PC-3 (cell line): ENCODE measurements around the gene MRPL4. TPM values are rescaled to one million over a fixed set of nuclear protein-coding genes. Genes with fewer than 3 reads are reported as not detected.
A peak's percentile ranks its signal among the peaks of the same experiment; 100 is the strongest.

Experiments
- ATAC-seq: fragments of 200-7000 bp; cut with Tn5 transposase; 2 replicates; pipeline ENCODE4 v1.9.1; 2020; ENCODE audit warnings: mild to moderate bottlenecking, moderate library complexity
- BruUV-seq: library from RNA; stranded (reverse); fragments of 400-500 nt; replicated peaks from 2 replicates; lab custom pipeline; 2021; lab: Mats Ljungman, UMichigan
- CTCF ChIA-PET: fragments of 300-600 bp; sonication (Branson Sonifier 250); formaldehyde crosslinking; loops from one replicate; lab custom pipeline; 2022; ENCODE audit warnings: antibody characterized with exemption; lab: Charles Lee
- POLR2A ChIA-PET: fragments of 300-600 bp; sonication (Branson Sonifier 250); formaldehyde crosslinking; loops from one replicate; lab custom pipeline; 2022; ENCODE audit warnings: antibody characterized with exemption; ENCODE audit not compliant: unreplicated experiment; lab: Charles Lee
- DNase-seq: peaks from one replicate; pipeline ENCODE4 v3.0.0-alpha.2; 2015
- H2AFZ ChIP-seq: fragments of 300-600 bp; sonication (generic); 2 replicates; pipeline ENCODE4 v1.6.0; 2016; ENCODE audit warnings: antibody characterized with exemption, low read length
- H3F3A ChIP-seq: fragments of 300-600 bp; sonication (generic); one replicate; pipeline ENCODE4 v1.6.0; 2017; ENCODE audit warnings: antibody characterized with exemption, low read length, control low read depth, mild to moderate bottlenecking; ENCODE audit not compliant: unreplicated experiment
- H3K27ac ChIP-seq: fragments of 300-600 bp; sonication (generic); 2 replicates; pipeline ENCODE4 v1.5.1; 2016; ENCODE audit warnings: mild to moderate bottlenecking, low read length
- H3K27me3 ChIP-seq: fragments of 300-600 bp; sonication (generic); 2 replicates; pipeline ENCODE4 v1.6.1; 2016; ENCODE audit warnings: low read length, mixed read lengths
- H3K36me3 ChIP-seq: fragments of 300-600 bp; sonication (generic); 2 replicates; pipeline ENCODE4 v1.6.1; 2016; ENCODE audit warnings: low read depth, mixed run types, low read length, mixed read lengths
- H3K4me1 ChIP-seq: fragments of 300-600 bp; sonication (generic); 2 replicates; pipeline ENCODE4 v1.5.1; 2016; ENCODE audit warnings: low read length; ENCODE audit not compliant: insufficient read depth
- H3K4me2 ChIP-seq: fragments of 300-600 bp; sonication (generic); 2 replicates; pipeline ENCODE4 v1.6.0; 2016; ENCODE audit warnings: low read length
- H3K4me3 ChIP-seq: fragments of 300-600 bp; sonication (generic); 2 replicates; pipeline ENCODE4 v1.5.1; 2016; ENCODE audit warnings: mild to moderate bottlenecking, low read length, mixed read lengths
- H3K79me2 ChIP-seq: fragments of 300-600 bp; sonication (generic); 2 replicates; pipeline ENCODE4 v1.6.1; 2017; ENCODE audit warnings: low read length, mixed read lengths
- H3K9ac ChIP-seq: fragments of 300-600 bp; sonication (generic); 2 replicates; pipeline ENCODE4 v1.6.0; 2016; ENCODE audit warnings: mild to moderate bottlenecking, low read length
- H3K9me2 ChIP-seq: fragments of 300-600 bp; sonication (generic); replicated peaks from 2 replicates; pipeline ENCODE4 v1.6.1; 2016; ENCODE audit warnings: mixed run types, low read length, mixed read lengths
- H3K9me3 ChIP-seq: fragments of 300-600 bp; sonication (generic); 2 replicates; pipeline ENCODE4 v1.6.1; 2016; ENCODE audit warnings: low read length, mixed read lengths
- H4K20me1 ChIP-seq: fragments of 300-600 bp; sonication (generic); 2 replicates; pipeline ENCODE4 v1.6.1; 2016; ENCODE audit warnings: low read length, mixed read lengths
- CTCF ChIP-seq: fragments of 300-600 bp; sonication (generic); conservative IDR thresholded peaks from 2 replicates; pipeline ENCODE4 v1.5.1; 2017; ENCODE audit warnings: antibody characterized with exemption, low read depth, mild to moderate bottlenecking, low read length
- EZH2 ChIP-seq: fragments of 300-600 bp; sonication (generic); IDR thresholded peaks from one replicate; pipeline ENCODE4 v1.6.1; 2017; ENCODE audit warnings: antibody characterized with exemption, mild to moderate bottlenecking, low read length; ENCODE audit not compliant: unreplicated experiment
- EZH2phosphoT487 ChIP-seq: fragments of 300-600 bp; sonication (generic); IDR thresholded peaks from 2 replicates; pipeline ENCODE4 v1.6.1; 2018; ENCODE audit warnings: mild to moderate bottlenecking, antibody characterized with exemption, low read length, borderline replicate concordance
- intact Hi-C: fragments of 100-400 bp; cut with micrococcal nuclease; formaldehyde crosslinking; loops from 2 replicates; pipeline ENCODE4 v1.9.0; 2023
- total RNA-seq: library from RNA; depleted of rRNA; stranded (reverse); fragments of >200 nt; gene quantifications from 2 replicates; pipeline ENCODE4 v1.2.3, GENCODE V29; 2014

Gene MRPL4
- total RNA-seq, 1 experiment from 2014 or later: 336 TPM

GRCh38 chr19:10295305-10295846, 43.4 kb downstream of the MRPL4 start:
- no peak overlapping the region for H3K4me3 ChIP-seq
- no peaks in the 10 kb centered on the region for H3K9me2 ChIP-seq
- POLR2A ChIA-PET: no interaction called here
- no peak for DNase-seq
- peaks cover 16% of the 10 kb centered on the region; the same call in 1 of the 2 replicates for H3K27me3 ChIP-seq
- H3K27ac ChIP-seq: no peak overlapping the region
- peaks cover 15% of the 10 kb centered on the region for H3K4me1 ChIP-seq
- BruUV-seq: no TSS peak
- H2AFZ ChIP-seq: no peak overlapping the region
- H3K9ac ChIP-seq: no peak overlapping the region
- no peak for ATAC-seq
- H3K9me3 ChIP-seq: no peaks in the 10 kb centered on the region
- no peaks in the 10 kb centered on the region for H4K20me1 ChIP-seq
- no peaks in the 10 kb centered on the region for H3F3A ChIP-seq
- H3K79me2 ChIP-seq: no peaks in the 10 kb centered on the region
- peak overlapping the region; percentile 8; the same call in 1 of the 2 replicates for H3K4me2 ChIP-seq
- CTCF ChIA-PET: no interaction called here
- no peaks in the 10 kb centered on the region for H3K36me3 ChIP-seq
- TF ChIP-seq CTCF (0 out of 2 replicates have a peak, but pooled peaks have one; percentile 16), EZH2 (no peak), EZH2phosphoT487 (no peak)
- intact Hi-C loops: no loop called here

GRCh38 chr19:10295847-10296591, 44.0 kb downstream of the MRPL4 start:
- Histone ChIP-seq H3K36me3 (no peaks in the 10 kb centered on the region), H3F3A (no peaks in the 10 kb centered on the region), H2AFZ (no peak overlapping the region), H3K4me2 (no peak overlapping the region), H3K9ac (no peak overlapping the region), H3K79me2 (no peaks in the 10 kb centered on the region), H3K4me3 (no peak overlapping the region), H4K20me1 (no peaks in the 10 kb centered on the region), H3K9me3 (no peaks in the 10 kb centered on the region), H3K27me3 (peaks cover 9% of the 10 kb centered on the region; the same call in 1 of the 2 replicates), H3K9me2 (no peaks in the 10 kb centered on the region), H3K4me1 (peaks cover 8% of the 10 kb centered on the region), H3K27ac (no peak overlapping the region)
- BruUV-seq: no TSS peak
- no peak for DNase-seq
- CTCF ChIA-PET: no interaction called here
- ATAC-seq: no peak
- POLR2A ChIA-PET: no interaction called here
- TF ChIP-seq EZH2phosphoT487: no peak
- TF ChIP-seq EZH2: no peak
- TF ChIP-seq CTCF: no peak
- intact Hi-C loops: no loop called here
